B cell (primary cell): ENCODE measurements around the gene ECI1.

Experiments used
- EZH2 ChIP-seq: IDR thresholded peaks from 2 replicates; pipeline ENCODE4 v1.6.1; 2012; ENCODE audit warnings: borderline replicate concordance, low read depth, mild to moderate bottlenecking, moderate library complexity, low read length; ENCODE audit not compliant: insufficient read depth, poor library complexity, severe bottlenecking
- TF ChIP-seq, protein P1 (sequence below): fragments of 200-600 bp; IDR thresholded peaks from one replicate; pipeline ENCODE4 v1.8.0; 2022; ENCODE audit warnings: antibody characterized with exemption, mild to moderate bottlenecking

DNA sequence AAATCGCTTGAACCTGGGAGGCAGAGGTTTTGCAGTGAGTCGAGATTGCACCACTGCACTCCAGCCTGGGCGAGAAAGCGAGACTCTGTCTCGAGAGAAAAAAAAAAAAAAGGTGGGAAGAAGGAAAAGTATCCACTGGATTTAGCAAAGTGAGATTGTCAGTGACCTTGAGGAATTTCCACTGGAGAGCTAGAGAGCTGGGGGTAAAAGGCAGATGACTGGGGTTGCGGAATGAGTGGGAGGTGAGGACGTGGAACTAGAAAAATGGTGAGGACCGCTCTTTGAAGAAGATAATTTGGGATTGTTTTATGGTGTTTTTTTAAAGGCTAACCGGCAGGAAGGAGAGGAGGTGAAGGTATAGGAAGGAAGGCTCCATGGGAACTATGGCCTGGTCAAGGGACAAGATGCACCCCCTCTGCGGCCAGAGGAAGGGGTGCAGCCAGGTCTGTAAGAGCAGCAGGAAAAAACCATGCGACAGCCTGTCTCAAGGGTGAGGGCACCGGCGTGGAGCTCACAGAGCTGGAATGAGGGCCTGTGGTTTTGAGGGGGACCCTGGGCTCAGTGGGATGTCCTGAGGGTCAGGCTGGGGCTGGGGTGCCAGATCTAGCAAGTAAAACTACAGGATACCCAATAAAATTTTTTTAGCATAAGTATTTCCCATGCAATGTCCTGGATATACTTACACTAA lies 46.8 kb downstream of the ECI1 start:
- TF ChIP-seq, protein P1, sequence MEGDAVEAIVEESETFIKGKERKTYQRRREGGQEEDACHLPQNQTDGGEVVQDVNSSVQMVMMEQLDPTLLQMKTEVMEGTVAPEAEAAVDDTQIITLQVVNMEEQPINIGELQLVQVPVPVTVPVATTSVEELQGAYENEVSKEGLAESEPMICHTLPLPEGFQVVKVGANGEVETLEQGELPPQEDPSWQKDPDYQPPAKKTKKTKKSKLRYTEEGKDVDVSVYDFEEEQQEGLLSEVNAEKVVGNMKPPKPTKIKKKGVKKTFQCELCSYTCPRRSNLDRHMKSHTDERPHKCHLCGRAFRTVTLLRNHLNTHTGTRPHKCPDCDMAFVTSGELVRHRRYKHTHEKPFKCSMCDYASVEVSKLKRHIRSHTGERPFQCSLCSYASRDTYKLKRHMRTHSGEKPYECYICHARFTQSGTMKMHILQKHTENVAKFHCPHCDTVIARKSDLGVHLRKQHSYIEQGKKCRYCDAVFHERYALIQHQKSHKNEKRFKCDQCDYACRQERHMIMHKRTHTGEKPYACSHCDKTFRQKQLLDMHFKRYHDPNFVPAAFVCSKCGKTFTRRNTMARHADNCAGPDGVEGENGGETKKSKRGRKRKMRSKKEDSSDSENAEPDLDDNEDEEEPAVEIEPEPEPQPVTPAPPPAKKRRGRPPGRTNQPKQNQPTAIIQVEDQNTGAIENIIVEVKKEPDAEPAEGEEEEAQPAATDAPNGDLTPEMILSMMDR = no peak
- TF ChIP-seq EZH2 = no peak
